Activated CD8-positive, alpha-beta memory T cell treated with anti-CD3 and anti-CD28 coated beads, Interleukin-2, amount 10 ng/mL, durations not matched to agents 7 days and 5 days (primary cell): ENCODE data around the gene PPP1CA. TPM values are rescaled to one million over a fixed set of nuclear protein-coding genes. Genes with fewer than 3 reads are reported as not detected.

ENCODE experiments used
- ATAC-seq: fragments of 150-1000 bp; cut with Tn5 transposase; one replicate; pipeline ENCODE4 v1.10.0; 2021; ENCODE audit warnings: moderate library complexity
- CTCF ChIA-PET: fragments of 350-600 bp; sonication (Branson Sonifier 250); formaldehyde crosslinking; loops from one replicate; lab custom pipeline; 2021; ENCODE audit warnings: antibody characterized with exemption; lab: Charles Lee
- DNase-seq: peaks from one replicate; pipeline ENCODE4 v3.0.0-alpha.2; 2020
- H3K27ac Mint-ChIP-seq: one replicate; pipeline ENCODE4 v1.8.0; 2021; ENCODE audit warnings: mild to moderate bottlenecking, mixed read lengths
- H3K27me3 Mint-ChIP-seq: one replicate; pipeline ENCODE4 v1.8.0; 2021; ENCODE audit warnings: mixed read lengths
- H3K36me3 Mint-ChIP-seq: one replicate; pipeline ENCODE4 v1.8.0; 2021; ENCODE audit warnings: mild to moderate bottlenecking, mixed read lengths
- H3K4me1 Mint-ChIP-seq: one replicate; pipeline ENCODE4 v1.8.0; 2021; ENCODE audit warnings: mixed read lengths
- H3K4me3 Mint-ChIP-seq: one replicate; pipeline ENCODE4 v1.8.0; 2021; ENCODE audit warnings: mild to moderate bottlenecking, moderate library complexity, mixed read lengths
- H3K9me3 Mint-ChIP-seq: one replicate; pipeline ENCODE4 v1.8.0; 2022; ENCODE audit warnings: low read depth, mixed read lengths
- total RNA-seq, 2 experiments: library from RNA; stranded (reverse); gene quantifications; one replicate each; pipeline ENCODE4 v1.2.3, GENCODE V29; 2021

Gene PPP1CA
- total RNA-seq, 2 experiments from 2014 or later = 309 to 360 TPM

DNA sequence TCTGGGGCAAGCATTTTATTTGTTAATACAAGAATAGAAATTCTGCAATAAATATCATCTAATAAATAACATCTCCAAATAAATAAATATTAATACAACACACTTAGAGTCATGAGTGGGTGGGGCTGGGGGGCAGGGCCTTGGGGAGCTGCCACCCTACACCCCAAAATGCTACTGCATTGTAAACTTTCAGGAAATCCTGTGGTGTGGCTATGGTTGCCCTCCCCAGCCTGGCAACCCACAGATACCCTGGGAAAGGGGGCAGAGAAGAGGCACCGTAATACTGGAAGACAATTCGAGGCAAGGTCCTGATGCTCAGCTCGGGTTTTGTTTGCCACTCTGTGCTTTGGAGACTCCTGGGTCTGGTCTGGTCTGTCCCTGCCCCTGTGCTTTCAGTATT is 37.5 kb downstream of the PPP1CA start:
- CTCF ChIA-PET = interaction anchor here (1.6 to 32.6 kb wide), 4 partner anchors 3 to 41 kb away, joined by 3 to 1153 read pairs (median 588); partner anchors contain the start of genes CLCF1, POLD4 and RAD9A
- ATAC-seq (no peak), DNase-seq (no peak)
- Mint-ChIP-seq H3K27ac (no peak overlapping the region), H3K27me3 (peaks cover 42% of the 10 kb centered on the region), H3K36me3 (no peaks in the 10 kb centered on the region), H3K4me1 (peaks cover 28% of the 10 kb centered on the region), H3K9me3 (no peaks in the 10 kb centered on the region), H3K4me3 (no peak overlapping the region)

DNA sequence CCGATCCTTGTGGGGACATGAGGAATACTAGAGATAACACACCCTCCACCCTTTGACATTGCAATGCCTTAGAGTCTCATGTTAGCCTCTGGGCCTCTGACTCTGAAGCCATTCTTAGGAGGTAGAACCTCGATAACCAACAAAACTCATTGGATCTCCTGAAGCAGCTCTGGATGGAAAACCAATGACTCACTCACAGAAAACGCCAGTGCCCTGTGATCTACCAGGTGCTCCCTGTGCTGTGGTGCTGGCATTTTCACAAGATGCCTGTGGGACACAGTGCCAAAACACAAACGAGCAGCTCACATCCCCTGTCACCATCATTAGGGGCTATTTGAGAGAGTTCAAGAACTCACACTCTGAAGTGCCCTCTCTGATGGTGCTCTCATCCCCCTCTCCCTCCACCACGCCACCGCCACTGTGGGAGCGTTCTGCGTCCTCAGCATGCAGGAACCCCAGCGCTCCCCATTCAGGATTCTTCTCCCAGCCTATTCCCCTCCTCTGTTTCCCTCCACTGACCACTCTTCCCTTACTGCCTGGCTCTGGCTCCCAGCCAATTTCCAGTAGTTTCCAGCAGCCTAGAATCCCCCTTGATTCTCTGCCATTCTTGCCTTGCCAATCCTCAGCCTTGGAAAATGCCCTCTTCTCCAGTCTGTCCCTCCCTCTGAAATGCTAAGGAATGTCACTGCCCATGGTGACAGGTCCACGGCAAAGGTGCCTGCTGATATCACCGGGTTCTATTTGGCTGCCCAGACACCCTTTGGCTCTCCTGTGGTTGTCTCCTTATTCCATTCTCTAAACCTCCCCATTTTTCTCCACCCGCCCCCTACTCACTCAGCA is 43.6 kb downstream of the PPP1CA start:
- ATAC-seq (no peak), DNase-seq (no peak)
- H3K27me3 Mint-ChIP-seq = peaks cover 29% of the 10 kb centered on the region
- no peak overlapping the region for H3K27ac Mint-ChIP-seq
- no peaks in the 10 kb centered on the region for H3K9me3 Mint-ChIP-seq
- H3K4me3 Mint-ChIP-seq = no peak overlapping the region
- peaks cover 20% of the 10 kb centered on the region for H3K4me1 Mint-ChIP-seq
- CTCF ChIA-PET = interaction anchor here (0.8 to 26.6 kb wide), 7 partner anchors 9 to 46 kb away, joined by 3 to 1153 read pairs (median 9); partner anchors contain the start of genes CLCF1, PPP1CA, RAD9A and TBC1D10C
- H3K36me3 Mint-ChIP-seq = no peaks in the 10 kb centered on the region

- CTCF ChIA-PET = interaction anchor here (0.7 to 26.6 kb wide), 16 partner anchors 11 to 285 kb away, joined by 3 to 1153 read pairs (median 4); partner anchors contain the start of genes CLCF1, PITPNM1, PPP1CA and RAD9A
- Mint-ChIP-seq H3K36me3 (no peaks in the 10 kb centered on the region), H3K4me1 (peaks cover 25% of the 10 kb centered on the region), H3K27me3 (peaks cover 18% of the 10 kb centered on the region), H3K27ac (peak overlapping the region; percentile 76), H3K9me3 (no peaks in the 10 kb centered on the region), H3K4me3 (peak overlapping the region; percentile 30)
- DNase-seq (peak; percentile 82), ATAC-seq (no peak)
These were observed 44.6 kb downstream of the PPP1CA start for GRCh38 chr11:67356864-67357561.

GRCh38 chr11:67356387-67356863 is 45.2 kb downstream of the PPP1CA start:
- DNase-seq (no peak), ATAC-seq (no peak)
- Mint-ChIP-seq H3K4me3 (peak overlapping the region; percentile 30), H3K9me3 (no peaks in the 10 kb centered on the region), H3K4me1 (peaks cover 29% of the 10 kb centered on the region), H3K36me3 (peaks cover 1% of the 10 kb centered on the region), H3K27ac (peak overlapping the region; percentile 76), H3K27me3 (peaks cover 12% of the 10 kb centered on the region)
- CTCF ChIA-PET = interaction anchor here (0.7 to 26.6 kb wide), 16 partner anchors 11 to 285 kb away, joined by 3 to 1153 read pairs (median 4); partner anchors contain the start of genes CLCF1, PITPNM1, PPP1CA and RAD9A

GRCh38 chr11:67355794-67356386 is 45.8 kb downstream of the PPP1CA start:
- CTCF ChIA-PET = interaction anchor here (0.9 to 26.6 kb wide), 13 partner anchors 10 to 155 kb away, joined by 3 to 1153 read pairs (median 4); partner anchors contain the start of genes CLCF1, PITPNM1, PPP1CA and RAD9A
- ATAC-seq (no peak), DNase-seq (no peak)
- H3K4me1 Mint-ChIP-seq = peaks cover 34% of the 10 kb centered on the region
- H3K9me3 Mint-ChIP-seq = no peaks in the 10 kb centered on the region
- no peak overlapping the region for H3K4me3 Mint-ChIP-seq
- H3K36me3 Mint-ChIP-seq = peaks cover 1% of the 10 kb centered on the region
- peak overlapping the region; percentile 0 for H3K27ac Mint-ChIP-seq
- peaks cover 8% of the 10 kb centered on the region for H3K27me3 Mint-ChIP-seq

GRCh38 chr11:67355023-67355793 is 46.5 kb downstream of the PPP1CA start:
- Mint-ChIP-seq H3K4me3 (no peak overlapping the region), H3K4me1 (peaks cover 34% of the 10 kb centered on the region)
- DNase-seq = no peak

DNA sequence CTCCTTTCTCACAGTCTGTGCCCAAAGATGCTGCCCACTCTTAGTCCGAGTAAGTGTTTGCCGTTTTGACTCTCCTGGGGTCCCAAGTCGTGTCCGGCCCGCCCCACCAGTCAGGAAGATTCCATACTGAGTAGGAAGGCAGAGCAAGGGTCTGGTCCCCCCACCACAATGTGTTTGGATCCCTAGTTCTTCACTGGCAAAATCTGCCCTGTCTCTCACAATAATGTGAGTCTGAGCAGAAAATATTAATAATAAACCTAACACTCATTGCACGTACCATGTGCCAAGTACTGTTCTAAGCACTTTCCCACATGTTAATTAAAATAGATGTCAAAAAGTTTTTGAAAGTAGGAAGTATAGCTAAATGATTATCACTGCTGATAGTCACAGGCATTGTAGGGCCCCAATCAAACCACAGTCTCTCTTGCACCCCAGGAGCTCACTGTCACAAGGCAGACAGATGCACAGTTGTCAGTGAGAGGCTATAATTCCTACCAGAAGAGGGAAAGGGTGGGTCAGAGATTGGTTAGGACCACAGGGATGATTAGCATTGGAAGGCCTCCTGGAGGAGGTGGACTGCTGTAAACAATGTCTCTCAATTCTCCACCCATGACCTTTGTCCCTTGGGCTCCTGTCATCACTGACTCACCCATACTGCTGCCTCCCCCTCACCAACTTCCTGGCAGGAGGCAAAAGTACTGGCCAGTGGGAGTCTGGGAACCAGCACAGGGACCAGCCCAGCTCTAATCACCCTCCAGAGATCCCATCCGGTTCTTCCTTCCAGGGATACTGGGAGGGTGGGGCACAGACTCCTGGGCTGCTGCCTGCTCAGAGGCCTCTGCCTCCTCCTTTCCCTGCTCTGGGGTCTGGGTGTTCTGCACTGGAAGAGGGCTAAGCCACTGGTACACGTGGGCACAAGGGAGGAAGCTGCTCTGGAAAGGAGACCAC is 47.3 kb downstream of the PPP1CA start:
- Mint-ChIP-seq H3K27ac (peak overlapping the region; percentile 97), H3K27me3 (peaks cover 8% of the 10 kb centered on the region), H3K36me3 (peaks cover 1% of the 10 kb centered on the region), H3K9me3 (no peaks in the 10 kb centered on the region), H3K4me3 (peak overlapping the region; percentile 89), H3K4me1 (peaks cover 34% of the 10 kb centered on the region)
- DNase-seq = no peak
- CTCF ChIA-PET = interaction anchor here (1.0 to 26.6 kb wide), 17 partner anchors 9 to 276 kb away, joined by 3 to 1153 read pairs (median 5); partner anchors contain the start of genes CLCF1, NUDT8, PPP1CA and RAD9A
- ATAC-seq = no peak

More at GRCh38 chr11:67355023-67355793, 46.5 kb downstream of the PPP1CA start:
- peaks cover 1% of the 10 kb centered on the region for H3K36me3 Mint-ChIP-seq
- CTCF ChIA-PET = interaction anchor here (1.2 to 26.6 kb wide), 7 partner anchors 9 to 102 kb away, joined by 4 to 1153 read pairs (median 39); partner anchors contain the start of genes CLCF1, PPP1CA and RAD9A
- H3K27ac Mint-ChIP-seq = peak overlapping the region; percentile 97
- ATAC-seq = no peak
- H3K9me3 Mint-ChIP-seq = no peaks in the 10 kb centered on the region
- peaks cover 8% of the 10 kb centered on the region for H3K27me3 Mint-ChIP-seq

- peak; percentile 93 for ATAC-seq
- DNase-seq = peak; percentile 97
- Mint-ChIP-seq H3K27me3 (peaks cover 5% of the 10 kb centered on the region), H3K4me1 (peaks cover 36% of the 10 kb centered on the region), H3K27ac (peak within 1 kb of the TSS; percentile 97), H3K9me3 (no peaks in the 10 kb centered on the region), H3K36me3 (peaks cover 1% of the 10 kb centered on the region), H3K4me3 (peak within 1 kb of the TSS; percentile 89)
- CTCF ChIA-PET = interaction anchor here (0.8 to 26.6 kb wide), 21 partner anchors 8 to 276 kb away, joined by 3 to 1153 read pairs (median 4); partner anchors contain the start of genes ANKRD13D, CLCF1, NUDT8 and PPP1CA
These were observed 48.2 kb downstream of the PPP1CA start, which contains the start of gene POLD4 for GRCh38 chr11:67353317-67354074. POLD4 (minus strand) TSS chr11:67353546; CDS start chr11:67353399, 147 bp downstream.

- H3K4me1 Mint-ChIP-seq = peaks cover 36% of the 10 kb centered on the region
These were observed 48.9 kb downstream of the PPP1CA start for GRCh38 chr11:67352546-67353316.

More at GRCh38 chr11:67352546-67353316, 48.9 kb downstream of the PPP1CA start:
- DNase-seq = peak; percentile 80
- ATAC-seq = peak; percentile 56
- Mint-ChIP-seq H3K9me3 (no peaks in the 10 kb centered on the region), H3K4me3 (peak overlapping the region; percentile 89), H3K27ac (peak overlapping the region; percentile 97), H3K36me3 (peaks cover 1% of the 10 kb centered on the region), H3K27me3 (peaks cover 1% of the 10 kb centered on the region)
- CTCF ChIA-PET = interaction anchor here (0.8 to 26.6 kb wide), 22 partner anchors 18 to 277 kb away, joined by 3 to 1153 read pairs (median 4); partner anchors contain the start of genes ANKRD13D, CDK2AP2, CLCF1 and NUDT8
